Measurements from ENCODE around the gene PDCL3.

GRCh38 chr2:100517556-100517955 is 45.2 kb upstream of the PDCL3 start:
- no peak for TF ChIP-seq CTCF (IDR thresholded peaks at IDR 0.05)
- TF ChIP-seq POLR2A (IDR thresholded peaks at IDR 0.05) = no peak
